HG02588 (cell line): ENCODE results near the gene AGMAT.

Source experiments
- ATAC-seq: cut with Tn5 transposase; IDR thresholded peaks from one replicate; pipeline ENCODE4 v1.9.1; 2021; ENCODE audit warnings: mild to moderate bottlenecking, moderate library complexity; ENCODE audit not compliant: unreplicated experiment

AGMAT gene

GRCh38 chr1:15584489-15585363 lies at the start of gene AGMAT:
Gene AGMAT (minus strand): TSS chr1:15585051. CDS start chr1:15584967, 84 bp downstream.
- peak; percentile 51 for ATAC-seq

- ATAC-seq = no peak
These were observed 49.0 kb upstream of the AGMAT start for GRCh38 chr1:15633756-15634420.

- ATAC-seq = peak; percentile 11
These were observed 43.2 kb upstream of the AGMAT start for GRCh38 chr1:15628003-15628402.

- ATAC-seq = peak; percentile 85
These were observed 42.6 kb upstream of the AGMAT start for GRCh38 chr1:15627343-15627988.

GRCh38 chr1:15626269-15626950 lies 41.6 kb upstream of the AGMAT start:
- no peak for ATAC-seq

- ATAC-seq = no peak
These were observed 40.4 kb upstream of the AGMAT start for GRCh38 chr1:15625056-15625917.

GRCh38 chr1:15624133-15624714 lies 39.4 kb upstream of the AGMAT start:
- no peak for ATAC-seq

GRCh38 chr1:15623435-15623834 lies 38.6 kb upstream of the AGMAT start:
- no peak for ATAC-seq

- no peak for ATAC-seq
These were observed 38.0 kb upstream of the AGMAT start for GRCh38 chr1:15622712-15623373.

GRCh38 chr1:15621975-15622374 lies 37.1 kb upstream of the AGMAT start:
- no peak for ATAC-seq

GRCh38 chr1:15620902-15621682 lies 36.2 kb upstream of the AGMAT start:
- ATAC-seq = no peak

- no peak for ATAC-seq
These were observed 35.3 kb upstream of the AGMAT start for GRCh38 chr1:15620155-15620545.

GRCh38 chr1:15618655-15619525 lies 34.0 kb upstream of the AGMAT start:
- ATAC-seq = no peak

- ATAC-seq = no peak
These were observed 33.3 kb upstream of the AGMAT start for GRCh38 chr1:15618077-15618654.

- peak; percentile 73 for ATAC-seq
These were observed 32.6 kb upstream of the AGMAT start, which contains the start of gene DDI2 for GRCh38 chr1:15617173-15618076. Gene DDI2 (plus strand): TSS chr1:15617458. CDS start chr1:15617671, 213 bp downstream.
